Neural crest cell (in vitro differentiated cells): ENCODE results near the gene PRKCZ. TPM values are rescaled to one million over a fixed set of nuclear protein-coding genes. Genes with fewer than 3 reads are reported as not detected.

Experiments
- DNase-seq: peaks from one replicate; pipeline ENCODE4 v3.0.0; 2021; ENCODE audit warnings: low read depth, mixed read lengths, low spot score
- H3K27ac Mint-ChIP-seq: one replicate; pipeline ENCODE4 v1.8.0; 2021; ENCODE audit warnings: mild to moderate bottlenecking, mixed read lengths; ENCODE audit not compliant: unreplicated experiment
- H3K27me3 Mint-ChIP-seq: 2 replicates; pipeline ENCODE4 v1.8.0; 2021; ENCODE audit warnings: low read depth, mild to moderate bottlenecking, mixed read lengths
- H3K36me3 Mint-ChIP-seq: 2 replicates; pipeline ENCODE4 v1.8.0; 2021; ENCODE audit warnings: low read depth, mild to moderate bottlenecking, mixed read lengths
- H3K4me1 Mint-ChIP-seq: 2 replicates; pipeline ENCODE4 v1.8.0; 2021; ENCODE audit warnings: mixed read lengths
- H3K4me3 Mint-ChIP-seq: one replicate; pipeline ENCODE4 v1.8.0; 2021; ENCODE audit warnings: mild to moderate bottlenecking, mixed read lengths
- H3K9me3 Mint-ChIP-seq: 2 replicates; pipeline ENCODE4 v1.8.0; 2021; ENCODE audit warnings: mixed read lengths
- total RNA-seq: library from RNA; stranded (reverse); gene quantifications from 2 replicates; pipeline ENCODE4 v1.2.1, GENCODE V29; 2021
- TF ChIP-seq, protein P1 (sequence below): fragments of 200-600 bp; sonication (generic); conservative IDR thresholded peaks from 2 replicates; pipeline ENCODE4 v1.5.0; 2021; ENCODE audit warnings: antibody characterized with exemption, mild to moderate bottlenecking

Gene PRKCZ
- total RNA-seq, 1 donor from 2014 or later, result 8.6 TPM

DNA sequence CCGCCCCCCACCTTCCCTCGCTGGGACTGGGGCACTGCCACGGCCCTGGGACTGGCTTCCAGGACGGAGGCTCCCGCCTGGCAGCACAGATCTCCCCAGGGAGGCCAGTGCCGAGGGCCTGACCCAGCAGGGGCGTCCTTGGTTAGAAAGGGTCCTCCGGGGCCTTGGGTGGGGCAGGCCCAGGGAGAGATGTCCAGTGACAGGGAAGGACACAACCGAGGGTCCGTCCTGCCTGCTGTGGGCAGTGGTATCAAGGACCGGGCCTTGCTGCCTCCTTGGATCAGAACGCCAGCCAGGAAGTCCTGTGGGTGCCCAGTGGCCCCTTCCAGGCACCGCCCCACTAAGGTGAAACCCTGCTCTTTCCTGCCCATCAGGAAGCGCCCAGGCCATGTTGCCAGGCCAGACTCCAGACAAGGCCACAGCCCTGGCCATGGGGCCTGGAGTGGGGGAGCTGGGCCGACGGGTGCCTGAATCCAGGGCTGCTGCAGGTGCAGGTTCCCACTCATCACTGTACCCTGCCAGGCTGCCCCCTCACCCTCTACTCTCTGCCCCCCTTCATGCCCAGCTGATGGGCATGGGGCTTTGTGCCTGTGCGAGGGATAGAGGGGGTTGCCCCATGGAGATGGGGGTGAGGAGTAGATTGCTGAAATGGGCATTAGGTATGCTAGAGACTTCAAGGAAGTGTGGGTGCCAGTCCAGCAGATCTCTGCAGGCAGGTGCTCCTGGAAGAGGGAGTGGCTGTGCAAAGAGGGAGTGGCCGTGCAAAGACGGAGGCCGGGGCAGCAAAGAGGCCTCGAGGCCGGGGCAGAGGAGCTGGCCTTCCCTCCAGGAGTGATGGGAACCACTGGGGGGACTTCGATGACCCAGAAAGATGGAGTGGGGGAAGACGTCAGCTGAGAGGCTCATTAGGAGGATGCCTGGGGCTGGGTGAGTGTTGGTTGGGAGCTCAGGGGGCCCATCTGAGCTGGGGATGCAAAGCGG lies 2.2 kb upstream of the PRKCZ start:
- TF ChIP-seq, protein P1, sequence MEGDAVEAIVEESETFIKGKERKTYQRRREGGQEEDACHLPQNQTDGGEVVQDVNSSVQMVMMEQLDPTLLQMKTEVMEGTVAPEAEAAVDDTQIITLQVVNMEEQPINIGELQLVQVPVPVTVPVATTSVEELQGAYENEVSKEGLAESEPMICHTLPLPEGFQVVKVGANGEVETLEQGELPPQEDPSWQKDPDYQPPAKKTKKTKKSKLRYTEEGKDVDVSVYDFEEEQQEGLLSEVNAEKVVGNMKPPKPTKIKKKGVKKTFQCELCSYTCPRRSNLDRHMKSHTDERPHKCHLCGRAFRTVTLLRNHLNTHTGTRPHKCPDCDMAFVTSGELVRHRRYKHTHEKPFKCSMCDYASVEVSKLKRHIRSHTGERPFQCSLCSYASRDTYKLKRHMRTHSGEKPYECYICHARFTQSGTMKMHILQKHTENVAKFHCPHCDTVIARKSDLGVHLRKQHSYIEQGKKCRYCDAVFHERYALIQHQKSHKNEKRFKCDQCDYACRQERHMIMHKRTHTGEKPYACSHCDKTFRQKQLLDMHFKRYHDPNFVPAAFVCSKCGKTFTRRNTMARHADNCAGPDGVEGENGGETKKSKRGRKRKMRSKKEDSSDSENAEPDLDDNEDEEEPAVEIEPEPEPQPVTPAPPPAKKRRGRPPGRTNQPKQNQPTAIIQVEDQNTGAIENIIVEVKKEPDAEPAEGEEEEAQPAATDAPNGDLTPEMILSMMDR, result no peak
- Mint-ChIP-seq H3K9me3 (no peaks in the 10 kb centered on the region), H3K27ac (no peak overlapping the region), H3K27me3 (peaks cover 76% of the 10 kb centered on the region), H3K36me3 (no peaks in the 10 kb centered on the region), H3K4me1 (peaks cover 13% of the 10 kb centered on the region), H3K4me3 (peak overlapping the region; percentile 52)
- DNase-seq, result no peak

DNA sequence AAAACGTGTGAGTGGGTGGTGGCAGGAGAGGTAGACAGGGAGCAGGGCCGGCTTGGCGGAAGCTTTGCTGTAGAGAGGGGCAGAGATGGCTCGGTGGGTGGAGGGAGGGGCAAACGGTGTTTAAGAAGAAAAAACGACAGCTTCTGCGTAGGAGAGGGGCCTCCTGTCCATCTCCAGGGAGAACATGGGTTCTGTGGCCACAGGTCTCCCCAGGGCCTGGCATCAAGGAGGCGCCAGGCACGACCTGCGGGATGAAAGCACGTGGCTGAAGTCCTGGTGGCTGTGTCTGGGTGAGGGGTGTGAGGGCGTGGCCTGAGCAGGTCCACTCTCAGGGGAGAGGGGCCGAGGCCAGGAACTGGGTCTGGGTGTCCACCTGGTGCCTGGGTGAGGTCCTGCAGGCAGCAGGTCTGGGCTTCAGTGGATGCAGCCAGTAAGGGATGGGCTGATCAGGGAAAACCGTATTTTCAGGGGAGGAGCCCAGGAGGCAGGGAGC lies 940 bp upstream of the PRKCZ start:
- no peaks in the 10 kb centered on the region for H3K9me3 Mint-ChIP-seq
- H3K36me3 Mint-ChIP-seq, result no peaks in the 10 kb centered on the region
- DNase-seq, result no peak
- TF ChIP-seq, protein P1, result peak; percentile 57
- H3K27me3 Mint-ChIP-seq, result peaks cover 84% of the 10 kb centered on the region
- peak overlapping the region; percentile 70 for H3K4me3 Mint-ChIP-seq
- H3K27ac Mint-ChIP-seq, result no peak overlapping the region
- peaks cover 10% of the 10 kb centered on the region for H3K4me1 Mint-ChIP-seq

DNA sequence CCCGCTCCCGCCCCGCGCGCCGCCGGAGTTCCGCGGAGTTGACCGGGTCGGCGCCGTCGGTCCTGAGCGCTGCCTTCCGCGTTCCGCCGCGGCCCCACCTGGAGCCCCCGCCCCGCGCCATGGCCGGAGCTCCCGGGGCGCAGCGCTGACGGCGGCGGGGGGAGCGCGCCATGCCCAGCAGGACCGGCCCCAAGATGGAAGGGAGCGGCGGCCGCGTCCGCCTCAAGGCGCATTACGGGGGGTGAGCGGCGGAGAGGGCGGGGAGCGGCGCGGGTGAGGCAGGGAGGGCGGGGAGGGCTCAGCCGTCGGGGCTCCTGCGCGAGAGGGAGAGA lies 216 bp downstream of the PRKCZ start:
- Mint-ChIP-seq H3K4me3 (no peak overlapping the region), H3K27me3 (peaks cover 81% of the 10 kb centered on the region), H3K9me3 (no peaks in the 10 kb centered on the region), H3K4me1 (peaks cover 9% of the 10 kb centered on the region), H3K36me3 (no peaks in the 10 kb centered on the region), H3K27ac (no peak overlapping the region)
- TF ChIP-seq, protein P1, result no peak
- no peak for DNase-seq

DNA sequence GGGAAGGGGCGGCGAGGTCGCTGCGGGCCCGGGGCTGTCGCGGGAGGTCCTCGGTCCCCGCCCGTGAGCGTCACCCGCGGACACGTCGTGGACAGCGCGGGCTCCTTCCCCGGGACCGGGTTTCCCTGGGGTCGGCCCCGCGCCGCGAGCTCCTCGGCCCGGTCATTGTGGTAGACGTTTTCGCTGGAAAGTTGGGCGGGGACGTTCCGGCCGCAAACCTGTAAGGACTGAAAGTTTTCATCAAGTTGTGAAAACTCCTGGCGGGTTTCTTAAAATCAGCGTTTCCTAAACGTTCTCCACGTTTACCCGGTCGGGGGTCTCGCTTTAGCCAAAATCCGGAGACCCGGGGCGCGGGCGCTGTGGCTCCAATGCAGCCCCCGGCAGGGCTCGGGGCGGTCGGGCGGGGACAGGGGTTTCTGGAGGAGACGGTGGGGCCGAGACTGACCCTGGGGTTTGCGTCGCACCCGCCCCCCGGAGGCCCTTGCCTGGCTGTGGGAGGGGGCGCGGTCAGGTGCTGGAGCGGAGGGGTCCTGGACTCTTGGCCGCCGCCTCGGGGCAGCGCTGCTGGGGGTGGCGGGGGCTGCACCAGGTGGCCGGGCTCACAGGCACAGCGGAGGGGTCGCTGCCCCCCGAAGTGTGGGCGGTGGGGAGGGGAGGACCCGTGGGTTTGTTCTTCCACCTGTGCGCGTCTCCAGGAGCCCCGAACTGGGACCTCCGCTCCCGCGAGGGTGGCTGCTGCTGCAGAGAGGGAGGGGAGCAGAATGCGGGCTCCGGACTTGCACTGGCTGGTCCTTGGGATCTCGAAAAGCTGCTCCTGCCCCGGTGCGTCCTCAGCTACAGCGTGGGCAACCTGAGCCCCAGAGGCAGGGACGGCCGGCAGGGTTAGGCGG lies 827 bp downstream of the PRKCZ start:
- Mint-ChIP-seq H3K36me3 (no peaks in the 10 kb centered on the region), H3K4me1 (peaks cover 4% of the 10 kb centered on the region), H3K4me3 (peak overlapping the region; percentile 47), H3K27me3 (peaks cover 77% of the 10 kb centered on the region), H3K9me3 (no peaks in the 10 kb centered on the region), H3K27ac (no peak overlapping the region)
- DNase-seq, result no peak
- TF ChIP-seq, protein P1, result no peak

DNA sequence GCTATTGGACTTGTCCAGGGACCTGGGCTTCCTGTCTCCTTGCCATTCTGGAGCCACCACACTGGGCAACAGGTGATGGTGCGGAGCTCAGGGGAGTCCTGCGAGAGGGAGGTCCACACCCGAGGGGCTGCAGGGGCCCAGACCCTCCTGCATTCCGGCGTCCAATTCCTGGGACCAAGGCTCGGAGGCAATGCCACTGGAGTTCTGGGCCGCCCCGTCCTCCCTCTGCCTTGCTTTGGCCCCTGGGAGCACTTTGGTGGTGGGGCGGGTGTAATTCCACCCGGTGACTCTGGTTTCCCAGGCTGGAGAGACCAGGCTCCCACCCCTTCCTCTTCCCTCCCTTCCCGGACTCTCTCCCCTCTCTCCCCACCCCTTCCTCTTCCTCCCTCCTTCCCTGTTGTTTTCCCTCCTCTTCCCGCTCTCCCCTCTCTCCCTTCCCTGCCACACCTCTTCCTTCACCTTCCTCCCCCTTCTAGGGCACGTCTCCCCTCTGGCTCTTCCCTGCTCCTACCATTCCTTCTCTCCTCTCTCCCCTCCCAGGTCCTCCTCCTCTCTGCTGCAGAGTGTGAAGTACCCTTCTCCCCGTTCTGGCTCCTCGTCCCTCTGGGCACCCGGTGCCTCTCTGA lies 2.0 kb downstream of the PRKCZ start:
- Mint-ChIP-seq H3K9me3 (no peaks in the 10 kb centered on the region), H3K36me3 (no peaks in the 10 kb centered on the region), H3K27me3 (peaks cover 69% of the 10 kb centered on the region), H3K27ac (no peak overlapping the region), H3K4me1 (peaks cover 4% of the 10 kb centered on the region), H3K4me3 (no peak overlapping the region)
- TF ChIP-seq, protein P1, result no peak
- no peak for DNase-seq
